HepG2 (cell line): ENCODE measurements around the gene OR6C6. TPM values are rescaled to one million over a fixed set of nuclear protein-coding genes. Genes with fewer than 3 reads are reported as not detected.

Source experiments
- ATAC-seq: fragments of 200-7000 bp; cut with Tn5 transposase; 3 replicates; pipeline ENCODE4 v1.9.1; 2020; ENCODE audit warnings: mild to moderate bottlenecking, moderate library complexity
- BruUV-seq: library from RNA; stranded (reverse); fragments of 400-500 nt; replicated peaks from 2 replicates; lab custom pipeline; 2021; lab: Mats Ljungman, UMichigan
- CTCF ChIA-PET: fragments of 300-600 bp; formaldehyde crosslinking; extraction: SDS; loops from one replicate; lab custom pipeline; 2021; ENCODE audit warnings: low total read pairs, inconsistent platforms, low intra/inter-chr PET ratio; lab: Yijun Ruan, JAX
- POLR2A ChIA-PET: fragments of 350-600 bp; sonication (Branson Sonifier 250); formaldehyde crosslinking; loops from one replicate; lab custom pipeline; 2020; ENCODE audit warnings: antibody characterized with exemption, inconsistent platforms; lab: Yijun Ruan, JAX
- DNase-seq: peaks from one replicate; pipeline ENCODE4 v3.0.0-alpha.2; 2015; ENCODE audit warnings: low spot score
- FAIRE-seq: peaks from 3 replicates; lab custom pipeline; 2011; peaks lifted over from hg19 to GRCh38; lab: Jason Lieb, UNC
- H2AFZ ChIP-seq: one replicate; pipeline ENCODE4 v1.6.1; 2011; ENCODE audit warnings: low read length, inconsistent platforms
- H3K27ac ChIP-seq: fragments of 300-600 bp; 3 replicates; pipeline ENCODE4 v1.8.0; 2011; ENCODE audit warnings: mixed run types, mild to moderate bottlenecking, mixed read lengths, low read length, inconsistent platforms; ENCODE audit not compliant: insufficient read depth; ENCODE audit errors: extremely low read length
- H3K27me3 ChIP-seq, 2 experiments: fragments of 200-600 bp in 1 of 2; 2 replicates in 1 of 2; 3 replicates in 1 of 2; pipeline versions ENCODE4 v1.6.0 to v1.8.0; 2011; ENCODE audit warnings: low read length in 2 of 2, mild to moderate bottlenecking in 2 of 2, moderate library complexity in 2 of 2, inconsistent platforms in 1 of 2; ENCODE audit not compliant: insufficient read depth in 2 of 2, control insufficient read depth in 1 of 2
- H3K36me3 ChIP-seq, 2 experiments: fragments of 200-600 bp in 1 of 2; replicated peaks in 1 of 2; 2 replicates in 1 of 2; 3 replicates in 1 of 2; pipeline versions ENCODE4 v1.5.1 to v1.8.0; 2011; ENCODE audit warnings: low read length in 2 of 2, inconsistent platforms in 1 of 2; ENCODE audit not compliant: insufficient read depth in 2 of 2, control insufficient read depth in 1 of 2
- H3K4me1 ChIP-seq: 2 replicates; pipeline ENCODE4 v1.5.1; 2012; ENCODE audit warnings: low read length, inconsistent platforms; ENCODE audit not compliant: insufficient read depth
- H3K4me2 ChIP-seq: 2 replicates; pipeline ENCODE4 v1.6.0; 2011; ENCODE audit warnings: low read depth, low read length, inconsistent platforms
- H3K4me3 ChIP-seq, 3 experiments: fragments of 200-600 bp in 1 of 3; sonication (generic), shearing (Covaris generic) in 1 of 3; replicated peaks in 1 of 3; 2 replicates each; pipeline ENCODE4 v1.5.1; 2011 to 2016; ENCODE audit warnings: low read length in 3 of 3, inconsistent platforms in 2 of 3, low read depth in 2 of 3, mild to moderate bottlenecking in 2 of 3, control low read depth in 1 of 3, mixed read lengths in 1 of 3; ENCODE audit not compliant: insufficient read depth in 1 of 3
- H3K79me2 ChIP-seq: one replicate; pipeline ENCODE4 v1.6.1; 2011; ENCODE audit warnings: low read length, inconsistent platforms; ENCODE audit not compliant: insufficient read depth
- H3K9ac ChIP-seq: 2 replicates; pipeline ENCODE4 v1.6.0; 2011; ENCODE audit warnings: mild to moderate bottlenecking, low read depth, low read length, inconsistent platforms; ENCODE audit not compliant: insufficient read depth
- H3K9me3 ChIP-seq: 2 replicates; pipeline ENCODE4 v1.5.1; 2012; ENCODE audit warnings: mild to moderate bottlenecking, low read length
- H4K20me1 ChIP-seq: 2 replicates; pipeline ENCODE4 v1.6.0; 2011; ENCODE audit warnings: inconsistent platforms, mild to moderate bottlenecking, low read length, moderate library complexity; ENCODE audit not compliant: insufficient read depth
- ASH2L ChIP-seq: fragments of 300-600, 200-600 bp; sonication (generic); IDR thresholded peaks from 2 replicates; pipeline ENCODE4 v1.7.0; 2017; ENCODE audit warnings: low read depth, mild to moderate bottlenecking, moderate library complexity, mixed read lengths, low read length; ENCODE audit not compliant: insufficient read length
- ATM ChIP-seq: fragments of 450-650 bp; IDR thresholded peaks from 2 replicates; pipeline ENCODE4 v1.7.1; 2017; ENCODE audit warnings: mild to moderate bottlenecking, borderline replicate concordance
- BRCA1 ChIP-seq: sonication (generic); formaldehyde crosslinking; IDR thresholded peaks from 2 replicates; pipeline ENCODE4 v1.4.0; 2020; ENCODE audit warnings: missing genetic modification reagents
- GLI4 ChIP-seq: sonication (generic); formaldehyde crosslinking; IDR thresholded peaks from 2 replicates; pipeline ENCODE4 v1.5.1; 2020; ENCODE audit warnings: missing genetic modification reagents, mild to moderate bottlenecking, moderate library complexity, borderline replicate concordance
- KDM2A ChIP-seq: sonication (generic); formaldehyde crosslinking; IDR thresholded peaks from 2 replicates; pipeline ENCODE4 v1.4.0; 2020; ENCODE audit warnings: low read depth, missing genetic modification reagents, borderline replicate concordance
- SMAD1 ChIP-seq: sonication (generic); formaldehyde crosslinking; IDR thresholded peaks from 2 replicates; pipeline ENCODE4 v1.4.0; 2020; ENCODE audit warnings: missing genetic modification reagents, low read depth, mild to moderate bottlenecking, borderline replicate concordance
- SPEN ChIP-seq: sonication (generic); formaldehyde crosslinking; IDR thresholded peaks from 2 replicates; pipeline ENCODE4 v1.5.1; 2020; ENCODE audit warnings: low read depth, mild to moderate bottlenecking, missing genetic modification reagents
- SRF ChIP-seq: IDR thresholded peaks from 2 replicates; pipeline ENCODE4 v1.6.1; 2011; ENCODE audit warnings: mild to moderate bottlenecking, low read depth, low read length, moderate library complexity
- TBX2 ChIP-seq: sonication (generic); formaldehyde crosslinking; IDR thresholded peaks from 2 replicates; pipeline ENCODE4 v1.5.0; 2020; ENCODE audit warnings: missing genetic modification reagents, mild to moderate bottlenecking, borderline replicate concordance
- ZFP90 ChIP-seq: sonication (generic); formaldehyde crosslinking; IDR thresholded peaks from 2 replicates; pipeline ENCODE4 v1.8.0; 2022; ENCODE audit warnings: missing genetic modification reagents, mild to moderate bottlenecking, inconsistent platforms, borderline replicate concordance
- ZNF143 ChIP-seq: sonication (generic); formaldehyde crosslinking; IDR thresholded peaks from 2 replicates; pipeline ENCODE4 v1.4.0; 2020; ENCODE audit warnings: missing genetic modification reagents
- ZNF207 ChIP-seq: fragments of 450-650 bp; IDR thresholded peaks from 2 replicates; pipeline ENCODE4 v1.6.1; 2016; ENCODE audit warnings: antibody characterized with exemption, borderline replicate concordance
- ZNF530 ChIP-seq: sonication (generic); formaldehyde crosslinking; IDR thresholded peaks from 2 replicates; pipeline ENCODE4 v1.5.0; 2020; ENCODE audit warnings: low read depth, mild to moderate bottlenecking, missing genetic modification reagents
- ZNF615 ChIP-seq: sonication (generic); formaldehyde crosslinking; IDR thresholded peaks from 2 replicates; pipeline ENCODE4 v1.5.0; 2020; ENCODE audit warnings: mild to moderate bottlenecking, missing genetic modification reagents, borderline replicate concordance
- ZNF746 ChIP-seq: sonication (generic); formaldehyde crosslinking; IDR thresholded peaks from 2 replicates; pipeline ENCODE4 v1.8.0; 2022; ENCODE audit warnings: mild to moderate bottlenecking, missing genetic modification reagents
- ZNF747 ChIP-seq: sonication (generic); formaldehyde crosslinking; IDR thresholded peaks from 2 replicates; pipeline ENCODE4 v1.8.1; 2023; ENCODE audit warnings: missing genetic modification reagents, mild to moderate bottlenecking, borderline replicate concordance
- WGBS: methylation state at CpG from one replicate; pipeline ENCODE4 v1.1.6; 2017; ENCODE audit warnings: low lambda C conversion rate; 5-methylcytosine and 5-hydroxymethylcytosine counted together
- in situ Hi-C: cut with HindIII; loops from 2 replicates; pipeline ENCODE4 v1.10.0; 2017; ENCODE audit warnings: low pct_unique_long_range_greater_than_20kb; ENCODE audit not compliant: extremely low pct_ligation_motif_present
- intact Hi-C: fragments of 100-400 bp; cut with micrococcal nuclease; formaldehyde crosslinking; loops from one replicate; pipeline ENCODE4 v1.10.0; 2022; ENCODE audit not compliant: unreplicated experiment
- polyA plus RNA-seq, 8 experiments: library from polyadenylated mRNA; depleted of rRNA in 3 of 8; stranded (reverse) in 7 of 8; unstranded in 1 of 8; fragments of >200 nt; fragmentation: Illumina TruSeq in 4 of 8; extraction: Trizol in 4 of 8; gene quantifications; 2 replicates each; pipeline versions ENCODE4 v1.2.1 to v1.2.3, GENCODE V29; 2011 to 2016; ENCODE audit warnings: low read depth in 4 of 8, missing spikeins in 1 of 8, mixed read lengths in 1 of 8; ENCODE audit not compliant: insufficient read depth in 1 of 8
- total RNA-seq, 5 experiments: library from RNA; depleted of rRNA; stranded (reverse); fragments of >200 nt; fragmentation: Illumina TruSeq; extraction: Trizol; gene quantifications; 2 replicates each; pipeline ENCODE4 v1.2.3, GENCODE V29; 2016; ENCODE audit warnings: low read depth in 1 of 5
- TF ChIP-seq, protein P1 (sequence below): sonication (generic); formaldehyde crosslinking; IDR thresholded peaks from 2 replicates; pipeline ENCODE4 v1.4.0; 2020; ENCODE audit warnings: mild to moderate bottlenecking, low read depth, missing genetic modification reagents
- TF ChIP-seq, protein P2 (sequence below): sonication (generic); formaldehyde crosslinking; IDR thresholded peaks from 2 replicates; pipeline ENCODE4 v1.8.1; 2023; ENCODE audit warnings: mild to moderate bottlenecking, moderate library complexity, missing genetic modification reagents
- TF ChIP-seq, protein P3 (sequence below): sonication (generic); formaldehyde crosslinking; IDR thresholded peaks from 2 replicates; pipeline ENCODE4 v1.4.0; 2020; ENCODE audit warnings: mild to moderate bottlenecking, missing genetic modification reagents
- TF ChIP-seq, protein P4 (sequence below): sonication (generic); formaldehyde crosslinking; IDR thresholded peaks from 2 replicates; pipeline ENCODE4 v1.4.0; 2020; ENCODE audit warnings: missing genetic modification reagents, borderline replicate concordance

The OR6C6 gene
- total and polyA plus RNA-seq, 2 of the 13 experiments (the other 11 are each of a cell fraction or from before 2014, with no cell fraction given) = not detected

- ChIA-PET CTCF (no interaction called here), POLR2A (no interaction called here)
- no TSS peak for BruUV-seq
- no peak within 1 kb of the TSS for H2AFZ ChIP-seq
- no peak within 1 kb of the TSS for H3K4me2 ChIP-seq
- H3K27ac ChIP-seq = no peak within 1 kb of the TSS
- ATAC-seq (no peak), FAIRE-seq (no peak), DNase-seq (no peak)
- H3K4me3 ChIP-seq = no peak within 1 kb of the TSS
- no peak within 1 kb of the TSS for H3K9ac ChIP-seq
- in situ Hi-C loops (no loop called here), intact Hi-C loops (no loop called here)
- TF ChIP-seq, protein P1, sequence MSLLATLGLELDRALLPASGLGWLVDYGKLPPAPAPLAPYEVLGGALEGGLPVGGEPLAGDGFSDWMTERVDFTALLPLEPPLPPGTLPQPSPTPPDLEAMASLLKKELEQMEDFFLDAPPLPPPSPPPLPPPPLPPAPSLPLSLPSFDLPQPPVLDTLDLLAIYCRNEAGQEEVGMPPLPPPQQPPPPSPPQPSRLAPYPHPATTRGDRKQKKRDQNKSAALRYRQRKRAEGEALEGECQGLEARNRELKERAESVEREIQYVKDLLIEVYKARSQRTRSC (CRISPR knock-in tag) = no peak
- TF ChIP-seq TBX2 (CRISPR knock-in tag) (no peak), SRF (no peak), ZFP90 (CRISPR knock-in tag) (no peak), GLI4 (CRISPR knock-in tag) (no peak), ZNF615 (CRISPR knock-in tag) (no peak), SPEN (no peak), ZNF747 (CRISPR knock-in tag) (no peak), BRCA1 (CRISPR knock-in tag) (no peak), ASH2L (no peak), ZNF207 (no peak), SMAD1 (CRISPR knock-in tag) (no peak), ZNF143 (CRISPR knock-in tag) (no peak), ATM (no peak), KDM2A (no peak), ZNF746 (CRISPR knock-in tag) (no peak), ZNF530 (CRISPR knock-in tag) (no peak)
- TF ChIP-seq, protein P2, sequence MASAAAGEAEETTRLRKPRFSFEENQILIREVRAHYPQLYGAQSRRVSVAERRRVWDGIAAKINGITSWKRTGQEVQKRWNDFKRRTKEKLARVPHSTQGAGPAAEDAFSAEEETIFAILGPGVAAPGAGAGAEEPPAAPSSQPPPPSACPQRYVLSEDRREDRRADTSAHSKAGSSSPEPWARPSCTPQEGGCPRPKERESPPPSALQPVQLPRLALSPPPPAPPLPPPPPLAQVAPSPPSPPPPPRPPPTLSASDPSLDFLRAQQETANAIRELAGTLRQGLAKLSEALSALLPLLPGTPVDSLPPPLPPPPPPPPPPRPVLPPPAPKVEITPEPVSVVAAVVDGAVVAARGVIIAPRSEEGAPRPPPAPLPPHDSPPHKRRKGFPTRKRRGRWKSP (CRISPR knock-in tag) = no peak
- TF ChIP-seq, protein P3, sequence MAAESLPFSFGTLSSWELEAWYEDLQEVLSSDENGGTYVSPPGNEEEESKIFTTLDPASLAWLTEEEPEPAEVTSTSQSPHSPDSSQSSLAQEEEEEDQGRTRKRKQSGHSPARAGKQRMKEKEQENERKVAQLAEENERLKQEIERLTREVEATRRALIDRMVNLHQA (CRISPR knock-in tag) = no peak
- TF ChIP-seq, protein P4, sequence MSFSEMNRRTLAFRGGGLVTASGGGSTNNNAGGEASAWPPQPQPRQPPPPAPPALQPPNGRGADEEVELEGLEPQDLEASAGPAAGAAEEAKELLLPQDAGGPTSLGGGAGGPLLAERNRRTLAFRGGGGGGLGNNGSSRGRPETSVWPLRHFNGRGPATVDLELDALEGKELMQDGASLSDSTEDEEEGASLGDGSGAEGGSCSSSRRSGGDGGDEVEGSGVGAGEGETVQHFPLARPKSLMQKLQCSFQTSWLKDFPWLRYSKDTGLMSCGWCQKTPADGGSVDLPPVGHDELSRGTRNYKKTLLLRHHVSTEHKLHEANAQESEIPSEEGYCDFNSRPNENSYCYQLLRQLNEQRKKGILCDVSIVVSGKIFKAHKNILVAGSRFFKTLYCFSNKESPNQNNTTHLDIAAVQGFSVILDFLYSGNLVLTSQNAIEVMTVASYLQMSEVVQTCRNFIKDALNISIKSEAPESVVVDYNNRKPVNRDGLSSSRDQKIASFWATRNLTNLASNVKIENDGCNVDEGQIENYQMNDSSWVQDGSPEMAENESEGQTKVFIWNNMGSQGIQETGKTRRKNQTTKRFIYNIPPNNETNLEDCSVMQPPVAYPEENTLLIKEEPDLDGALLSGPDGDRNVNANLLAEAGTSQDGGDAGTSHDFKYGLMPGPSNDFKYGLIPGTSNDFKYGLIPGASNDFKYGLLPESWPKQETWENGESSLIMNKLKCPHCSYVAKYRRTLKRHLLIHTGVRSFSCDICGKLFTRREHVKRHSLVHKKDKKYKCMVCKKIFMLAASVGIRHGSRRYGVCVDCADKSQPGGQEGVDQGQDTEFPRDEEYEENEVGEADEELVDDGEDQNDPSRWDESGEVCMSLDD = no peak
- no peaks in the 10 kb centered on the region for H3K9me3 ChIP-seq
- H3K27me3 ChIP-seq = no peaks in the 10 kb centered on the region
- H3K4me1 ChIP-seq = no peaks in the 10 kb centered on the region
- no peaks in the 10 kb centered on the region for H4K20me1 ChIP-seq
- 87% methylated on average over 1 of the region's 1 CpG for WGBS
- H3K79me2 ChIP-seq = no peaks in the 10 kb centered on the region
- no peaks in the 10 kb centered on the region for H3K36me3 ChIP-seq
Measured at GRCh38 chr12:55330446-55330845, 34.1 kb upstream of the OR6C6 start, which contains the start of gene OR6C3. OR6C3 (plus strand) TSS chr12:55330746; CDS start chr12:55331701, 955 bp downstream.
